NCI-H2227 (cell line): Measurements from ENCODE around the gene YDJC.
"Not testable (repeated sequence)": the region's sequence is repeated elsewhere in the genome, so short reads cannot be mapped to it uniquely, and the experiment has no call there.

Source experiments
- DNase-seq: peaks from one replicate; lab custom pipeline; 2025; ENCODE audit not compliant: unreplicated experiment; lab: John Stamatoyannopoulos, UW

The YDJC gene

GRCh38 chr22:21652010-21652546 lies 22.3 kb upstream of the YDJC start:
- DNase-seq: peak; percentile 94

GRCh38 chr22:21651521-21652009 lies 21.7 kb upstream of the YDJC start:
- no peak for DNase-seq

- DNase-seq: peak; percentile 50
Measured at GRCh38 chr22:21650823-21651520, 21.1 kb upstream of the YDJC start.

- no peak for DNase-seq
Measured at GRCh38 chr22:21650280-21650679, 20.5 kb upstream of the YDJC start.

GRCh38 chr22:21646608-21647590 lies 17.1 kb upstream of the YDJC start:
- DNase-seq: peak; percentile 90

GRCh38 chr22:21645513-21645912 lies 15.7 kb upstream of the YDJC start:
- DNase-seq: not testable (repeated sequence)

GRCh38 chr22:21643533-21644357 lies 13.9 kb upstream of the YDJC start:
- no peak for DNase-seq

GRCh38 chr22:21642584-21643448 lies 13.0 kb upstream of the YDJC start:
- peak; percentile 78 for DNase-seq

- peak; percentile 99 for DNase-seq
Measured at GRCh38 chr22:21641789-21642583, 12.2 kb upstream of the YDJC start, which contains the start of gene SDF2L1. TSS of gene SDF2L1 (plus strand) at chr22:21642302. CDS start at chr22:21642337, 35 bp downstream.

- DNase-seq: peak; percentile 35
Measured at GRCh38 chr22:21641417-21641788, 11.6 kb upstream of the YDJC start.

GRCh38 chr22:21640810-21641209 lies 11.0 kb upstream of the YDJC start:
- DNase-seq: no peak

GRCh38 chr22:21639359-21639758 lies 9.5 kb upstream of the YDJC start:
- no peak for DNase-seq

GRCh38 chr22:21637450-21637849 lies 7.6 kb upstream of the YDJC start:
- not testable (repeated sequence) for DNase-seq

GRCh38 chr22:21636629-21637218 lies 6.9 kb upstream of the YDJC start:
- DNase-seq: no peak

- DNase-seq: no peak
Measured at GRCh38 chr22:21635771-21636510, 6.1 kb upstream of the YDJC start.

- no peak for DNase-seq
Measured at GRCh38 chr22:21634844-21635243, 5.0 kb upstream of the YDJC start.

- DNase-seq: no peak
Measured at GRCh38 chr22:21634081-21634480, 4.3 kb upstream of the YDJC start.

GRCh38 chr22:21633481-21633880 lies 3.7 kb upstream of the YDJC start:
- DNase-seq: no peak
